ENCODE results near the gene CNST.

- TF ChIP-seq CTCF (IDR thresholded peaks at IDR 0.05) = no peak
- no peak for TF ChIP-seq EZH2phosphoT487 (IDR thresholded peaks at IDR 0.05)
Measured at GRCh38 chr1:246572785-246573184, 6.5 kb downstream of the CNST start.

Measured in neural progenitor cell (in vitro differentiated cells).